Astrocyte (in vitro differentiated cells and primary cell): ENCODE results near the gene TRPV6. TPM values are rescaled to one million over a fixed set of nuclear protein-coding genes. Genes with fewer than 3 reads are reported as not detected.

Source experiments
- DNase-seq: peaks from one replicate; pipeline ENCODE4 v3.0.0-alpha.2; 2010; ENCODE audit warnings: low read depth
- FAIRE-seq: peaks from 2 replicates; lab custom pipeline; 2011; peaks lifted over from hg19 to GRCh38; lab: Jason Lieb, UNC
- H2AFZ ChIP-seq: 2 replicates; pipeline ENCODE4 v1.6.0; 2012; ENCODE audit warnings: low read depth, low read length, inconsistent platforms
- H3K27ac ChIP-seq: 2 replicates; pipeline ENCODE4 v1.5.1; 2011; ENCODE audit warnings: low read depth, low read length, inconsistent platforms
- H3K27me3 ChIP-seq: 2 replicates; pipeline ENCODE4 v1.6.0; 2011; ENCODE audit warnings: low read length, inconsistent platforms; ENCODE audit not compliant: insufficient read depth
- H3K36me3 ChIP-seq: 2 replicates; pipeline ENCODE4 v1.5.1; 2011; ENCODE audit warnings: low read length, inconsistent platforms; ENCODE audit not compliant: insufficient read depth
- H3K4me1 ChIP-seq: 2 replicates; pipeline ENCODE4 v1.5.1; 2011; ENCODE audit warnings: low read length, inconsistent platforms; ENCODE audit not compliant: insufficient read depth
- H3K4me2 ChIP-seq: 2 replicates; pipeline ENCODE4 v1.6.0; 2012; ENCODE audit warnings: low read length, inconsistent platforms
- H3K4me3 ChIP-seq: 2 replicates; pipeline ENCODE4 v1.5.1; 2011; ENCODE audit warnings: low read depth, mild to moderate bottlenecking, low read length, inconsistent platforms; ENCODE audit not compliant: insufficient read depth
- H3K79me2 ChIP-seq: 2 replicates; pipeline ENCODE4 v1.6.0; 2012; ENCODE audit warnings: mild to moderate bottlenecking, low read length, inconsistent platforms; ENCODE audit not compliant: insufficient read depth
- H3K9ac ChIP-seq: 2 replicates; pipeline ENCODE4 v1.6.0; 2012; ENCODE audit warnings: mild to moderate bottlenecking, low read length, inconsistent platforms
- H3K9me3 ChIP-seq: 2 replicates; pipeline ENCODE4 v1.5.1; 2012; ENCODE audit warnings: low read depth, mild to moderate bottlenecking, low read length, inconsistent platforms; ENCODE audit not compliant: insufficient read depth
- H4K20me1 ChIP-seq: 2 replicates; pipeline ENCODE4 v1.6.0; 2012; ENCODE audit warnings: low read length, inconsistent platforms; ENCODE audit not compliant: insufficient read depth
- H3K27ac Mint-ChIP-seq: one replicate; pipeline ENCODE4 v1.8.0; 2021; ENCODE audit warnings: mild to moderate bottlenecking, mixed read lengths; ENCODE audit not compliant: unreplicated experiment
- H3K27me3 Mint-ChIP-seq: one replicate; pipeline ENCODE4 v1.8.0; 2021; ENCODE audit warnings: low read depth, mixed read lengths; ENCODE audit not compliant: unreplicated experiment
- H3K36me3 Mint-ChIP-seq: one replicate; pipeline ENCODE4 v1.8.0; 2021; ENCODE audit warnings: low read depth, mixed read lengths; ENCODE audit not compliant: unreplicated experiment
- H3K4me1 Mint-ChIP-seq: one replicate; pipeline ENCODE4 v1.8.0; 2021; ENCODE audit warnings: low read depth, mixed read lengths; ENCODE audit not compliant: unreplicated experiment
- H3K4me3 Mint-ChIP-seq: one replicate; pipeline ENCODE4 v1.8.0; 2021; ENCODE audit warnings: mild to moderate bottlenecking, moderate library complexity, mixed read lengths; ENCODE audit not compliant: unreplicated experiment
- H3K9me3 Mint-ChIP-seq: one replicate; pipeline ENCODE4 v1.8.0; 2021; ENCODE audit warnings: mild to moderate bottlenecking, mixed read lengths; ENCODE audit not compliant: unreplicated experiment
- CTCF ChIP-seq: IDR thresholded peaks from 2 replicates; pipeline ENCODE4 v1.5.1; 2011; ENCODE audit warnings: low read depth, mild to moderate bottlenecking, inconsistent platforms, low read length, moderate library complexity; ENCODE audit not compliant: insufficient read depth
- EZH2 ChIP-seq: IDR thresholded peaks from 2 replicates; pipeline ENCODE4 v1.6.1; 2012; ENCODE audit warnings: mild to moderate bottlenecking, low read length, inconsistent platforms; ENCODE audit not compliant: insufficient read depth
- total RNA-seq: library from RNA; stranded (reverse); gene quantifications from 2 replicates; pipeline ENCODE4 v1.2.1, GENCODE V29; 2021

Gene TRPV6
- total RNA-seq, 1 donor from 2014 or later = 0.14 TPM

GRCh38 chr7:142927949-142928348 lies 42.4 kb upstream of the TRPV6 start:
- Mint-ChIP-seq H3K36me3 (no peaks in the 10 kb centered on the region), H3K9me3 (peaks cover 5% of the 10 kb centered on the region), H3K4me1 (no peaks in the 10 kb centered on the region), H3K27me3 (peaks cover 46% of the 10 kb centered on the region), H3K27ac (no peak overlapping the region), H3K4me3 (no peak overlapping the region)
- no peaks in the 10 kb centered on the region for H3K27me3 ChIP-seq
- H4K20me1 ChIP-seq = no peaks in the 10 kb centered on the region
- TF ChIP-seq EZH2 = no peak
- no peak for TF ChIP-seq CTCF
- no peak overlapping the region for H3K27ac ChIP-seq
- no peaks in the 10 kb centered on the region for H3K36me3 ChIP-seq
- H3K4me1 ChIP-seq = no peaks in the 10 kb centered on the region
- H2AFZ ChIP-seq = no peak overlapping the region
- DNase-seq (no peak), FAIRE-seq (no peak)
- H3K4me3 ChIP-seq = no peak overlapping the region
- no peak overlapping the region for H3K4me2 ChIP-seq
- no peak overlapping the region for H3K9ac ChIP-seq
- no peaks in the 10 kb centered on the region for H3K79me2 ChIP-seq
- H3K9me3 ChIP-seq = peaks cover 3% of the 10 kb centered on the region

- Histone ChIP-seq H3K4me2 (no peak overlapping the region), H3K9me3 (peaks cover 3% of the 10 kb centered on the region), H3K4me1 (no peaks in the 10 kb centered on the region), H2AFZ (no peak overlapping the region), H3K27ac (no peak overlapping the region), H3K36me3 (no peaks in the 10 kb centered on the region), H3K27me3 (no peaks in the 10 kb centered on the region), H3K4me3 (no peak overlapping the region), H3K79me2 (no peaks in the 10 kb centered on the region), H4K20me1 (no peaks in the 10 kb centered on the region), H3K9ac (no peak overlapping the region)
- Mint-ChIP-seq H3K9me3 (peaks cover 3% of the 10 kb centered on the region), H3K36me3 (no peaks in the 10 kb centered on the region), H3K27ac (no peak overlapping the region), H3K4me3 (no peak overlapping the region), H3K27me3 (peaks cover 40% of the 10 kb centered on the region), H3K4me1 (no peaks in the 10 kb centered on the region)
- TF ChIP-seq CTCF (no peak), EZH2 (no peak)
- no peak for DNase-seq
- no peak for FAIRE-seq
These were observed 41.7 kb upstream of the TRPV6 start for GRCh38 chr7:142927085-142927745.

- Mint-ChIP-seq H3K36me3 (no peaks in the 10 kb centered on the region), H3K9me3 (peaks cover under 1% of the 10 kb centered on the region), H3K27ac (no peak overlapping the region), H3K27me3 (peaks cover 38% of the 10 kb centered on the region), H3K4me1 (no peaks in the 10 kb centered on the region), H3K4me3 (no peak overlapping the region)
- H2AFZ ChIP-seq = no peak overlapping the region
- H3K4me2 ChIP-seq = no peak overlapping the region
- H3K4me3 ChIP-seq = no peak overlapping the region
- no peak overlapping the region for H3K9ac ChIP-seq
- no peak overlapping the region for H3K27ac ChIP-seq
- FAIRE-seq (no peak), DNase-seq (no peak)
- H3K36me3 ChIP-seq = no peaks in the 10 kb centered on the region
- TF ChIP-seq EZH2 (no peak), CTCF (no peak)
- no peaks in the 10 kb centered on the region for H4K20me1 ChIP-seq
- peaks cover 3% of the 10 kb centered on the region for H3K9me3 ChIP-seq
- no peaks in the 10 kb centered on the region for H3K4me1 ChIP-seq
- H3K27me3 ChIP-seq = no peaks in the 10 kb centered on the region
- no peaks in the 10 kb centered on the region for H3K79me2 ChIP-seq
These were observed 39.9 kb upstream of the TRPV6 start for GRCh38 chr7:142925413-142925812.
